Kidney glomerular epithelial cell (primary cell): ENCODE measurements around the gene ATCAY.

Experiments
- DNase-seq: peaks from one replicate; lab custom pipeline; 2025; lab: John Stamatoyannopoulos, UW

The ATCAY gene, protein sequence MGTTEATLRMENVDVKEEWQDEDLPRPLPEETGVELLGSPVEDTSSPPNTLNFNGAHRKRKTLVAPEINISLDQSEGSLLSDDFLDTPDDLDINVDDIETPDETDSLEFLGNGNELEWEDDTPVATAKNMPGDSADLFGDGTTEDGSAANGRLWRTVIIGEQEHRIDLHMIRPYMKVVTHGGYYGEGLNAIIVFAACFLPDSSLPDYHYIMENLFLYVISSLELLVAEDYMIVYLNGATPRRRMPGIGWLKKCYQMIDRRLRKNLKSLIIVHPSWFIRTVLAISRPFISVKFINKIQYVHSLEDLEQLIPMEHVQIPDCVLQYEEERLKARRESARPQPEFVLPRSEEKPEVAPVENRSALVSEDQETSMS

DNA sequence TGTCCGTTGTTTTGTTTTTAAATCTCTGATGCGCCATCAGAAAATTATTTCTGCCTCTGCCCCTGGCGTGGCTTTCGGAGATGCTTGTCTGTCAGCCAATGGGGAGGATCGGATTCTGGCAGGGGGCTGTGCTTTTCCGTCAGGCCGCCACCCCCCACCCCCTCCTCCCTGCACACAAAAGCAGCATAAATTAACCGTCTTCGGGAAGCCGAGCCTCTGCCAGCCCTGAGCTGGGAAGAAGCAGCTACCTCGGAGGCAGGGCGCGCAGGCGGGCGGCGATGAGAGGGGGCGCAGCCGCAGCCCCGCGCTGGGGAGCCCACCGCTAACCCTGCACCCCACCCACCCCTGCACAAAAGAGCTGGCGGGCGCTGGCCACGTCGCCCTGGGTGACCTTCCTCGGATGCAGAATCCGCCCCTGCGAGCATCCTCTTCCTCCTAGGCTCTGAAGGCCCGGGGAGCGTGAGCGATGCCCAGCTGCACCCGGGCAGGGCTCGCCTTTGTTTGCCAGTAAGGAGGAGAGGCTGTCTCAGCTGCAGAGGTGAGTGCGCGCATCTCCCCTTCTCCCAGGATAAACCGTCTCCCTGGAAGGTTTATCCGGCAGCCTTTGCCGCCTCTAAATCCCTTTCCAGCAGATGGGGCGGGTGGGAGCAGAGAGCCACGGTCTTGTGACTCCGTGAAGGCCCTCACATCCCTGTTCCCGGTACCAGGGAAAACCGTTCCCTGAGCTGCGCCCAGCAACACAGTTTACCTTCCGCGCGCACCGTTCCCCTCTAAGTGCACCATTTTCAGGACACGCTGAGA is at the start of gene ATCAY:
ATCAY (plus strand) TSS at position 215 of the 801 bp plus-strand sequence. CDS start 5,083 bp downstream, outside the sequence.
- DNase-seq, result no peak

GRCh38 chr19:3831601-3832000 is 48.9 kb upstream of the ATCAY start:
- no peak for DNase-seq

DNA sequence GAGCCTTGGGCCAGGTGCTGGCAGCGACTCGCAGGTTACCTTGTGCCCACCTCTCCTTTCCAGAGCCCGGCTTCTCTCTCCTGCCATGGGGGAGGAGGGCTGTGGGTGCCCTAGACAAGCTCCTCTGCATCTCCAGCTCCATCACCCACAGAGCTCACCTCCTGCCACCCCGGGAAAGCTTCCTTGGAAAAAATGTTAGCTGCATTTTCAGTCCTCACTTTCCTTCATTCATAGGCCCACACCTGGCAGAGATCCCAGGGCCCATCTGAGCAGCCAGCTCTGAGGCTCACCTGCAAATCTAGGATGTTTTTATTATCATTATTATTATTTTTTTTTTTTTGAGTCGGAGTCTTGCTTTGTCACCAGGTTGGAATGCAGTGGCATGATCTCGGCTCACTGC is 48.5 kb upstream of the ATCAY start:
- DNase-seq, result no peak

- DNase-seq, result no peak
These were observed 46.7 kb upstream of the ATCAY start for GRCh38 chr19:3833578-3834348.

- DNase-seq, result no peak
These were observed 46.0 kb upstream of the ATCAY start for GRCh38 chr19:3834349-3835054.

- no peak for DNase-seq
These were observed 45.4 kb upstream of the ATCAY start for GRCh38 chr19:3835055-3835435.

DNA sequence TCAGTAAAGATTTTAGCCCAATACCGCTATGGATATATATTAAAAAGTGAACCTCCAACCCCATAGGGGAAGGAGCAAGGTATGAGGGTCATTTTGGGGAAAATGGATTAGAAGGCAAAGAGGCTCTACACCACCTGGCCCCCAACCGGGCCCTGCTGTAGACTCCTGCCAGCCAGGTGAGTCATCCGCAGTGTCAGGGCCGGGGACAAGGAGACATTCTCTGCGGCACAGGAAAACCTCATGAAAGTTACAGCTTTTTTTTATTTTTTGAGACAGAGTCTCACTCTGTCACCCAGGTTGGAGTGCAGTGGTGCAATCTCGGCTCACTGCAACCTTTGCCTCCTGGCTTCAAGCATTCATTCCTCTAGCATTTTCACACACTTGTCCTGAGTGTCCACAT is 43.6 kb upstream of the ATCAY start:
- no peak for DNase-seq

GRCh38 chr19:3837332-3837731 is 43.2 kb upstream of the ATCAY start:
- DNase-seq, result no peak

- DNase-seq, result no peak
These were observed 42.6 kb upstream of the ATCAY start for GRCh38 chr19:3837922-3838321.

GRCh38 chr19:3838661-3839060 is 41.8 kb upstream of the ATCAY start:
- DNase-seq, result no peak

DNA sequence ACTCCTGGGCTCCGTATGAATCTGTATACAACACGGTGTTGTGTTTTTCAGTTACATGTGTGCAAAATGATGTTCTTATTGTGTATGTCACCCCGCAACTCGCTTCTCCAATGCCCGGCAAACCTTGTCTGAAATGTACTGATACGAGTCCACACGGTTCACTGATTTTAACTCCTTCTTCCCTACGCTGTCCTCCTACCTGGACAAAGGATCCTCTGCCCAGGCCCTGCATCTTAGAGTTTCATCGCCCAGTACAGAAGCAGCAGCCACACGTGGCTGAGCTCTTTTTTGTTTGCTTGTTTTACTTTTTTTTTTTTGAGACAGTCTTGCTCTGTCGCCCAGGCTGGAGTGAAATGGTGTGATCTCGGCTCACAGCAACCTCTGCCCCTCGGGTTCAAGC is 40.5 kb upstream of the ATCAY start:
- no peak for DNase-seq

GRCh38 chr19:3840804-3841203 is 39.7 kb upstream of the ATCAY start:
- DNase-seq, result no peak

DNA sequence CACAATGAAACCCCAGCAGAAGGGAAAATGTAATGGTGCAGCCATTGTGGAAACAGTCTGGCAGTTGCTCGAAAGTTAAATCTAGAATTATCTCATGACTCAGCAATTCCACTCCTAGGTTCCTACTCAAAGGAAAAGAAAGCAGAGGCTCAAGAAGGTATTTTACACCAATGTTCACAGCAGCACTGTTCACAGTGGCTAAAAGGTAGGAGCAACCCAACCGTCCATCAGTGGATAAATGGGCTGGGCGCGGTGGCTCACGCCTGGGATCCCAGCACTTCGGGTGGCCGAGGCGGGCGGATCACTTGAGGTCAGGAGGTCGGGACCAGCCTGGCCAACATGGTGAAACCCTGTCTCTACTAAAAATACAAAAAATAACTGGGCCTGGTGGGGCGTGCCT is 37.5 kb upstream of the ATCAY start:
- DNase-seq, result no peak

- DNase-seq, result no peak
These were observed 35.9 kb upstream of the ATCAY start for GRCh38 chr19:3844596-3844995.

- DNase-seq, result no peak
These were observed 31.4 kb upstream of the ATCAY start for GRCh38 chr19:3849092-3849491.

DNA sequence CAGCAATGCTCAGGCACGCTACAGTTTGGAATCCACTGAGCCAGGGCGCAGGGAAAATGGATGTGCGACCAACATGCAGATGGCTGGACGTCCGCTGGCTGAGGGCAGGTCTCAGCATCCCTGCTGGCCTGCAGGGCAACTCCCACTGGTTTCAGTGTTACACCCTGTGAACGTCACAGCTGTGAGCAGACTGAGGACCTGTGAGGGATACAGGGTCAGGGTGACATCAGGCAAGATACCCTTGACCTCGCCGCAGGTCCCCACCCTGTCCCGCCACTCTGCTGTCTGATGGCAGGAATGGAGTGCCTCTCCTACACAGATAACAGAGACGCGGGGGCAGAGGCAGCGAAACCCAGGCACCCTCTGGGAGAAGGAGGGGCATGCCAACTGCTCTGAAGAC is 30.7 kb upstream of the ATCAY start:
- no peak for DNase-seq

DNA sequence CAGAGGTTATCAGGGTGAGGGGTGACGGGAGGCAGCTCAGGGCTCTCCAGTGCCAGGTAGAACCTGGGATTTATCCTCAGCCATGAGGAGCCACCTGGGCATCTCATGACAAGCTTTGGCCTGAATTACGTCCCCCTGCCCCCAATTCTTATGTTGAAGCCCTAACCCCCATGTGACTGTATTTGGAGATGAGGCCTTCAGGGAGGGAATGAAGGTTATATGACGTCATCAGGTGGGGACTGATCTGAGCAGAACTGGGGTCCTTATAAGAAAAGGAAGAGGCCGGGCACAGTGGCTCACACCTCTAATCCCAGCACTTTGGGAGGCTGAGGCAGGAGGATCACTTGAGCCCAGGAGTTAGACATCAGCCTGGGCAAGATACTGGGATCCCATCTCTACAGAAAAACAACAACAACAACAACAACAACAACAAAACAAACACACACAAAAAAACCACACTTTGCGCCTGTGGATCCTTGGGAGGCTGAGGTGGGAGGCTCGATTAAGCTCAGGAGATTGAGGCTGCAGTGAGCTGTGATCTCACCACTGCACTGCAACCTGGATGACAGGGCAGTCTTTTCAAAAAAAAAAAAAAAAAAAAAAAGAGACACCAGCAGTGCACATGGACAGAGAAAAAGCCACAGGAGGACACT is 30.0 kb upstream of the ATCAY start:
- DNase-seq, result no peak

- no peak for DNase-seq
These were observed 29.0 kb upstream of the ATCAY start for GRCh38 chr19:3851254-3852176.

DNA sequence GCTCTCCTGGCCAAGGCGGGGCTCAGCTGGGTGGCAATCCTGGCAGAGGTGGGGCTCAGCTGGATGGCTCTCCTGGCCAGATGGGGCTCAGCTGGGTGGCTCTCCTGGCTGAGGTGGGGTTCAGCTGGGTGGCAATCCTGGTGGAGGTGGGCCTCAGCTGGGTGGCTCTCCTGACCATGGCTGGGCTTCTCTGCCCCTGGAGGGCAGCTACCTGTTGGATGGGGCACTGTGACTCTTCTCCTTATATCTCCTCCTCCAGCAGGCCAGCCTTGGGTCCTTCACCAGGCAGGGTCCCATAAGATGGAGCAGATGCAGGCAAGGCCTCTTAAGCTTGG is 28.3 kb upstream of the ATCAY start:
- no peak for DNase-seq

GRCh38 chr19:3852614-3853254 is 27.8 kb upstream of the ATCAY start:
- DNase-seq, result peak; percentile 81
